ENCODE data around the gene SLC8A1. TPM values are rescaled to one million over a fixed set of nuclear protein-coding genes. Genes with fewer than 3 reads are reported as not detected.

SLC8A1 gene
- total and polyA plus RNA-seq, 2 of the 13 experiments (the other 11 are each of a cell fraction or from before 2014, with no cell fraction given) = not detected

DNA sequence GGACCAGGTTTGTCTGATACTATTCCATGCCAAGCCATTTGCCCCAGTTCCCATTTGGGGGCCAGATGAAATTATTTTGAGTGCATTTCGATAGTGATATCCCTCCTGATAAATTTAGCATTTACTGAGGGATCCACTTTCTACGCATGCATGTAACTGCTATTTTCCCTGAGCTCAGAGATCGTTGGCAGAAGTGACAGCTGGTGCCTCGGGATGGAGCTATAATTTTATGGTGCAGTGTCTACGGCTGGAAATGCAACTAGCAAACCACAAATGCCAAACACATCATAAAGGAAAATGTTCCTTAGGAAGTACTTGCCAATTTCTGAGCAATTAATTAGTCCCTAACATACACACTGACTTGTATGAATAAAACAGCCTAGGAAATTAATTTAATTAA is 254.8 kb downstream of the SLC8A1 start:
- intact Hi-C loops (cut with micrococcal nuclease; ENCODE audit: unreplicated experiment) = no loop called here
- no peaks in the 10 kb centered on the region for H3K9me3 ChIP-seq (ENCODE audit: low read length)
- no peaks in the 10 kb centered on the region for H4K20me1 ChIP-seq (ENCODE audit: insufficient read depth, low read length)
- in situ Hi-C loops (cut with HindIII; ENCODE audit: extremely low pct_ligation_motif_present, low pct_unique_long_range_greater_than_20kb) = no loop called here
- WGBS (ENCODE audit: low lambda C conversion rate) = 4% methylated on average over 5 of the region's 5 CpGs
- H3K4me1 ChIP-seq (ENCODE audit: insufficient read depth, low read length) = no peaks in the 10 kb centered on the region
- no peak overlapping the region for H2AFZ ChIP-seq (ENCODE audit: low read length)
- FAIRE-seq = no peak
- no peak for DNase-seq (ENCODE audit: low spot score)
- no peak for ATAC-seq
- no peak overlapping the region for H3K4me2 ChIP-seq (ENCODE audit: low read depth, low read length)
- no peaks in the 10 kb centered on the region for H3K36me3 ChIP-seq (replicated peaks in 1 of 2; ENCODE audit: control insufficient read depth in 1 of 2, insufficient read depth in 2 of 2, low read length in 2 of 2)
- no peak overlapping the region for H3K27ac ChIP-seq (ENCODE audit: extremely low read length, insufficient read depth, low read length)
- H3K4me3 ChIP-seq (replicated peaks in 1 of 3; ENCODE audit: insufficient read depth in 1 of 3, low read depth in 2 of 3, low read length in 3 of 3) = no peak overlapping the region
- ChIA-PET POLR2A (no interaction called here), CTCF (ENCODE audit: low intra/inter-chr PET ratio, low total read pairs) (no interaction called here)
- TF ChIP-seq ZNF235 (CRISPR knock-in tag; IDR thresholded peaks at IDR 0.05; ENCODE audit: borderline replicate concordance) (no peak), ZNF839 (CRISPR knock-in tag; IDR thresholded peaks at IDR 0.05; ENCODE audit: borderline replicate concordance) (no peak), NAIF1 (CRISPR knock-in tag; IDR thresholded peaks at IDR 0.05; ENCODE audit: borderline replicate concordance) (no peak)
- TF ChIP-seq, protein P1, sequence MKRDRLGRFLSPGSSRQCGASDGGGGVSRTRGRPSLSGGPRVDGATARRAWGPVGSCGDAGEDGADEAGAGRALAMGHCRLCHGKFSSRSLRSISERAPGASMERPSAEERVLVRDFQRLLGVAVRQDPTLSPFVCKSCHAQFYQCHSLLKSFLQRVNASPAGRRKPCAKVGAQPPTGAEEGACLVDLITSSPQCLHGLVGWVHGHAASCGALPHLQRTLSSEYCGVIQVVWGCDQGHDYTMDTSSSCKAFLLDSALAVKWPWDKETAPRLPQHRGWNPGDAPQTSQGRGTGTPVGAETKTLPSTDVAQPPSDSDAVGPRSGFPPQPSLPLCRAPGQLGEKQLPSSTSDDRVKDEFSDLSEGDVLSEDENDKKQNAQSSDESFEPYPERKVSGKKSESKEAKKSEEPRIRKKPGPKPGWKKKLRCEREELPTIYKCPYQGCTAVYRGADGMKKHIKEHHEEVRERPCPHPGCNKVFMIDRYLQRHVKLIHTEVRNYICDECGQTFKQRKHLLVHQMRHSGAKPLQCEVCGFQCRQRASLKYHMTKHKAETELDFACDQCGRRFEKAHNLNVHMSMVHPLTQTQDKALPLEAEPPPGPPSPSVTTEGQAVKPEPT (CRISPR knock-in tag; IDR thresholded peaks at IDR 0.05; ENCODE audit: low read depth) = no peak
- H3K79me2 ChIP-seq (ENCODE audit: insufficient read depth, low read length) = no peaks in the 10 kb centered on the region
- no peaks in the 10 kb centered on the region for H3K27me3 ChIP-seq (ENCODE audit: control insufficient read depth in 1 of 2, insufficient read depth in 2 of 2, low read length in 2 of 2)
- no peak overlapping the region for H3K9ac ChIP-seq (ENCODE audit: insufficient read depth, low read depth, low read length)
- BruUV-seq (replicated peaks) = no TSS peak

DNA sequence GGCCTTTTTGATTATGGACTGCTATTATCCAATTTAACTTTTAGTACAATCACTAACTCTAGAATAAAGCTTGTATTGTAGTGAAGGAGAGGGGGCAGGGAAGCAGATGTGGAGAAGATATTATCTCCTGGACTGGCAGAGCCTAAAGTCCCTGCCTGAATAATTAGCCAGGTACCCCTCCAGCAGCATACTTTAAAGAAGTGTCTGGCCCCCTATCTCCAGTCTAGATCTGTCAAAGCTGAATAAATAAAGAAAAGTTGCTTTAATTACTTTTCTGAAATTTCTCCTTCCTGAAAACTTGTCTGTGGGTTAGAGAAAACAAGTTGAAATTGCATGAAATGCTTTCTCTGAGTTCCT is 258.2 kb downstream of the SLC8A1 start:
- Histone ChIP-seq H3K4me1 (ENCODE audit: insufficient read depth, low read length) (no peaks in the 10 kb centered on the region), H4K20me1 (ENCODE audit: insufficient read depth, low read length) (no peaks in the 10 kb centered on the region), H3K4me3 (replicated peaks in 1 of 3; ENCODE audit: insufficient read depth in 1 of 3, low read depth in 2 of 3, low read length in 3 of 3) (no peak overlapping the region), H3K4me2 (ENCODE audit: low read depth, low read length) (no peak overlapping the region), H3K9me3 (ENCODE audit: low read length) (no peaks in the 10 kb centered on the region), H3K9ac (ENCODE audit: insufficient read depth, low read depth, low read length) (no peak overlapping the region), H3K27ac (ENCODE audit: extremely low read length, insufficient read depth, low read length) (no peak overlapping the region), H3K27me3 (ENCODE audit: control insufficient read depth in 1 of 2, insufficient read depth in 2 of 2, low read length in 2 of 2) (no peaks in the 10 kb centered on the region), H2AFZ (ENCODE audit: low read length) (no peak overlapping the region), H3K36me3 (replicated peaks in 1 of 2; ENCODE audit: control insufficient read depth in 1 of 2, insufficient read depth in 2 of 2, low read length in 2 of 2) (no peaks in the 10 kb centered on the region), H3K79me2 (ENCODE audit: insufficient read depth, low read length) (no peaks in the 10 kb centered on the region)
- DNase-seq (ENCODE audit: low spot score) = no peak
- CTCF ChIA-PET (ENCODE audit: low intra/inter-chr PET ratio, low total read pairs) = no interaction called here
- no peak for ATAC-seq
- POLR2A ChIA-PET = no interaction called here
- no peak for FAIRE-seq
- intact Hi-C loops (cut with micrococcal nuclease; ENCODE audit: unreplicated experiment) = no loop called here
- no TSS peak for BruUV-seq (replicated peaks)
- in situ Hi-C loops (cut with HindIII; ENCODE audit: extremely low pct_ligation_motif_present, low pct_unique_long_range_greater_than_20kb) = no loop called here
- TF ChIP-seq PHB2 (IDR thresholded peaks at IDR 0.05; ENCODE audit: partially characterized antibody) (no peak), ZNF652 (CRISPR knock-in tag; IDR thresholded peaks at IDR 0.05; ENCODE audit: borderline replicate concordance, low read depth) (no peak), CEBPB (IDR thresholded peaks at IDR 0.05; ENCODE audit: borderline replicate concordance, low read depth, low read length) (no peak), ZKSCAN1 (IDR thresholded peaks at IDR 0.05; ENCODE audit: low read length) (no peak), ZMYM2 (CRISPR knock-in tag; IDR thresholded peaks at IDR 0.05) (no peak), ZNF556 (CRISPR knock-in tag; IDR thresholded peaks at IDR 0.05; ENCODE audit: borderline replicate concordance) (no peak), ZNF629 (CRISPR knock-in tag; conservative IDR thresholded peaks at IDR 0.05) (no peak), ZNF446 (CRISPR knock-in tag; IDR thresholded peaks at IDR 0.05) (no peak), NCOA1 (CRISPR knock-in tag; IDR thresholded peaks at IDR 0.05) (no peak), BRCA1 (CRISPR knock-in tag; IDR thresholded peaks at IDR 0.05) (no peak), RFX5 (IDR thresholded peaks at IDR 0.05; ENCODE audit: low read depth, low read length) (no peak), ZNF260 (CRISPR knock-in tag; IDR thresholded peaks at IDR 0.05; ENCODE audit: borderline replicate concordance, low read depth) (no peak)
- TF ChIP-seq, protein P2, sequence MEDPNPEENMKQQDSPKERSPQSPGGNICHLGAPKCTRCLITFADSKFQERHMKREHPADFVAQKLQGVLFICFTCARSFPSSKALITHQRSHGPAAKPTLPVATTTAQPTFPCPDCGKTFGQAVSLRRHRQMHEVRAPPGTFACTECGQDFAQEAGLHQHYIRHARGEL (CRISPR knock-in tag; IDR thresholded peaks at IDR 0.05) = no peak
- TF ChIP-seq, protein P3, sequence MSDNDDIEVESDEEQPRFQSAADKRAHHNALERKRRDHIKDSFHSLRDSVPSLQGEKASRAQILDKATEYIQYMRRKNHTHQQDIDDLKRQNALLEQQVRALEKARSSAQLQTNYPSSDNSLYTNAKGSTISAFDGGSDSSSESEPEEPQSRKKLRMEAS (IDR thresholded peaks at IDR 0.05) = no peak
- TF ChIP-seq, protein P4, sequence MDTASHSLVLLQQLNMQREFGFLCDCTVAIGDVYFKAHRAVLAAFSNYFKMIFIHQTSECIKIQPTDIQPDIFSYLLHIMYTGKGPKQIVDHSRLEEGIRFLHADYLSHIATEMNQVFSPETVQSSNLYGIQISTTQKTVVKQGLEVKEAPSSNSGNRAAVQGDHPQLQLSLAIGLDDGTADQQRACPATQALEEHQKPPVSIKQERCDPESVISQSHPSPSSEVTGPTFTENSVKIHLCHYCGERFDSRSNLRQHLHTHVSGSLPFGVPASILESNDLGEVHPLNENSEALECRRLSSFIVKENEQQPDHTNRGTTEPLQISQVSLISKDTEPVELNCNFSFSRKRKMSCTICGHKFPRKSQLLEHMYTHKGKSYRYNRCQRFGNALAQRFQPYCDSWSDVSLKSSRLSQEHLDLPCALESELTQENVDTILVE (CRISPR knock-in tag; IDR thresholded peaks at IDR 0.05) = no peak
